GM15510 (cell line): Measurements from ENCODE around the gene SP100.

ENCODE experiments used
- POLR2A ChIP-seq: IDR thresholded peaks from 3 replicates; pipeline ENCODE4 v1.6.1; 2011; ENCODE audit warnings: borderline replicate concordance; ENCODE audit not compliant: insufficient read length; ENCODE audit errors: extremely low read depth

The SP100 gene

DNA sequence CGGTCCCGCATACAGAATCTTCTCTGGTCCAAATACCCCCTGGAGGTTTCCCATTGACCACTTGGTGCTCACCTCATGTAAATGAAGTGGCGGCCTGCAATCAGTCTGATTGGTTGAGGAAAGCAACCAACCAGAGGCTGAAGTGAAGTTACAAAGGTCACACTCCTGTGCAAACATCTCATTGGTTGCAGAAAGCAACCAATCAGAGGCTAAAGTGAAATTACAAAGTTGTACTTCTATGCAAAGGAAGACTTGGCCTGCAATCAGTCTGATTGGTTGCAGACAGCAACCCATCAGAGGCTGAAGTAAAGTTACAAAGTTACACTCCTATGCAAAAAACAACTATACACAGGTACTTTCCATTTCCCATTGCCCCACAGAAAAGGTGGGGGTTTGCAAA is 2.5 kb upstream of the SP100 start:
- no peak for TF ChIP-seq POLR2A

DNA sequence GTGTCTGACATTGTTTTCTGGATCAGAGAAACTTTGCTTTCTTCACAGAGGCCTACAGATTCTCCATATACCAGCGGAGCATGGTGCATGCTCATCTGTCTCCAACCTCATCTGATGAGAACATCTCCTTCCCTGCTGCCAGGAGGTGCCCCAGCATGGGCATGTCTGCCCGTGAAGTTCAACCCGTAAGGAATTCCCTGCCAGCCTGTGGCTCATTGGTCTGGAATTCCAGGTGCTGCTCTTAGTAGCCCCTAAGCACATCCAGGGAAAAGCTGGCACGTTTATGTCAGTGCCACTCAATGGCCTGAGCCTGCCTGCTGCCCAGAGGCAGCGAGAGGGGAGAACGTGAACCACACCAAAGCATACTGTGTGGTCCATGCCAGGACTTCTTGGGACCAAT is 1.7 kb upstream of the SP100 start:
- no peak for TF ChIP-seq POLR2A

GRCh38 chr2:230417436-230417835 is 1.4 kb downstream of the SP100 start:
- TF ChIP-seq POLR2A, result no peak

- no peak for TF ChIP-seq POLR2A
Observed at GRCh38 chr2:230418341-230419016, 2.5 kb downstream of the SP100 start.

GRCh38 chr2:230419181-230419580 is 3.2 kb downstream of the SP100 start:
- TF ChIP-seq POLR2A, result no peak

DNA sequence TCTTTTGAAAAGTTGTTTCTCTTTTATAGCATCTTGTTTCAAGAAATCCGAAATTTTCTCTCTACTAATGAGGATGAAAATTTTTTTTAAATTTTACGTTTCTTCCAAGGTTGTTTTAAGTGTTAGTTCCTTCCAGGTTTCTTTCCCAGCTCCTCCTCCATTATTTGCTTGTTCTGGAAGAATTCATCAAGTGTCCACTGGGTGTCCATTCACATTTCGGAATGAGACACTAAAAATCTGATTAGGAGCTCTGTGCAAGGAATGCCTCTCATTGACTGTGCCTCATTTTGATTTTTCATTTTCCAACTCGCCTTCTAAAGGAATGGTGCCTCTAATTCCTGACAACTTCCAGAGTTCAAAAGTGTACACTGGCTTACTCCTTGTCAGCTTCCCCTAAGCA is 6.1 kb downstream of the SP100 start:
- no peak for TF ChIP-seq POLR2A

- TF ChIP-seq POLR2A, result no peak
Observed at GRCh38 chr2:230423851-230424458, 8.0 kb downstream of the SP100 start.

- no peak for TF ChIP-seq POLR2A
Observed at GRCh38 chr2:230425377-230425776, 9.4 kb downstream of the SP100 start.

DNA sequence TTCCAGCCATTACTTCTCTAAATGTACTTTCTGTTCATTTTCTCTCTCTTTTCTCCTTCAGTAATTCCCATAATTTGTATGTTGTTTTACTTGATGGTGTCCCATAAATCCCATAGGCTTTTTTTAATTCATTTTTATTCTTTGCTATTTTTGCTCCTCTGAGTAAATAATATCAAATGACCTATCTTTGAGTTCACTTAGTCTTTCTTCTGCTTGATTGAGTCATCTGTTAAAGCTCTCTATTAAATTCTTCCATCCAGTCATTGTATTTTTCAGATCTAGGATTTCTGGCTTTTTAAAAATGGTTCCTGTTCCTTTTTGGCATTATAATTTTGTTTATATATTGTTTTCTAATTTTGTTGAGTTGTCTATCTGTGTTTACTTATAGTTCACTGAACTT is 13.5 kb downstream of the SP100 start:
- TF ChIP-seq POLR2A, result no peak

GRCh38 chr2:230430957-230431910 is 15.2 kb downstream of the SP100 start:
- no peak for TF ChIP-seq POLR2A

DNA sequence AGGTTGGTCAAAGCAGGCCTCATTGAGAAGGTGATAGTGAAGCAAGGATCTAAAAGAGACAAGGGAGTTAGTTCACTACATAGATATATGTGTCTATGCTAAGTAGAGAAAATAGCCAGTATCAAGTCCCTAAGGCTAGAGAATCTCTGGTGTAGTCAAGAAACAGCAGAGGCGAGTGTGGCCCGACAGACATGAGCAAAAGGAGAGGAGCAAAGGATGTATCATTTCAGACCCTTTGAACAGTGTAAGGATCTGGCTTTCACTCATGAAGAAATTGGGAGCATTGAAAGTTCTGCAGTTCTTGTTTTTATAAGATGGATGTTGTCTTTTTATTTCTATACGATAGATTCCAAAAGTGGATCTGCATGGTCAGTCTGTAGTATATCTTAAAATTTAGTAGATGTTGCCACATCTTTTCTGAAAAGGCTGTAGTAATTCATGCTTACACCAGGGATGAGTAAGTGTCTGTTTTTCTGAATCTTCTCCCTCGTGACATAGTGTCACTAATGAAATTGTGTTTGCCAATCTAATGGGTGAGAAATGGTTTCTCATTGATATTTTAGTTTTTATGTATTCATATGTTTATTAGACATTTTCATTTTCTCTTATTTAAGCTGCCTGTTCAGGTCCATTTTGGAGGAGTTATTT is 18.8 kb downstream of the SP100 start:
- TF ChIP-seq POLR2A, result no peak

DNA sequence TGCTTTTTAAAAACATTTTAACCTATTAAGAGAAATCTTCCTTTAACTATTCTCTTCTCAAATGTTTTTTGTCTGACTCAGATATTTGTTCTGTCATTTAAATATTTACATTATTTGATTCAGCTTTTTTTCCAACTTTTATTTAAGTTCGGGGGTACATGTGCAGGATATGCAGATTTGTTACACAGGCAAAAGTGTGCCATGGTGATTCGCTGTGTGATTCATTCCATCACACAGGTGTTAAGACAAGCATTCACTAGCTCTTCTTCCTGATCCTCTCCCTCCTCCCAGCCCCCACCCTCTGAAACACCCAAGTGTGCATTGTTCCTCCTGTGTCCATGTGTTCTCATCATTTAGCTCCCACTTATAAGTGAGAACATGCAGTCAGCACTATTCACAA is 19.4 kb downstream of the SP100 start:
- TF ChIP-seq POLR2A, result no peak

DNA sequence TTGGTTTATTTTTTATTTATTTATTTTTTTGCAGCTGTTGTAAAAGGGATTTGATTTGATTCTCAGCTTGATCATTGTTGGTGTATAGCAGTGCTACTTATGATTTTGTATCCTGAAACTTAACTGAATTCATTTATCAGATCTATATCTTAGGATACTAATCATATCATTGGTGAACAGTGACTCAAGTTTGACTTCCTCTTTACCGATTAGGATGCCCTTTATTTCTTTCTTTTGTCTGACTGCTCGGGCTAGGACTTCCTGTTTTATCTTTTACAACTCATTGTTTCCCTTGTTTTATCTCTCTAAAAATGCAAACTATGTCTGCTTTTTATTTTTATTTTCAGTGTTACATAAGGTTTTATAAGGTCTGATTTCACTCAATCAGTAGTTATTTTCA is 23.6 kb downstream of the SP100 start:
- TF ChIP-seq POLR2A, result no peak

- TF ChIP-seq POLR2A, result no peak
Observed at GRCh38 chr2:230441227-230441897, 25.4 kb downstream of the SP100 start.
